Breast epithelium (tissue), 3 donors: ENCODE data around the gene CCDC92.

Source experiments
- POLR2A ChIP-seq: fragments of 450-650 bp; IDR thresholded peaks from one replicate; pipeline ENCODE4 v1.6.1; 2016; ENCODE audit warnings: antibody characterized with exemption, mild to moderate bottlenecking, moderate library complexity
- POLR2AphosphoS5 ChIP-seq, 3 donors: sonication (generic); formaldehyde crosslinking; IDR thresholded peaks; one replicate each; pipeline ENCODE4 v1.6.1; 2017; ENCODE audit warnings: antibody characterized with exemption in 3 of 3
- TF ChIP-seq, protein P1 (sequence below), 3 donors: fragments of 450-650 bp; IDR thresholded peaks; one replicate each; pipeline ENCODE4 v1.5.1; 2016 to 2017; ENCODE audit warnings: antibody characterized with exemption in 3 of 3, mild to moderate bottlenecking in 3 of 3, moderate library complexity in 3 of 3

DNA sequence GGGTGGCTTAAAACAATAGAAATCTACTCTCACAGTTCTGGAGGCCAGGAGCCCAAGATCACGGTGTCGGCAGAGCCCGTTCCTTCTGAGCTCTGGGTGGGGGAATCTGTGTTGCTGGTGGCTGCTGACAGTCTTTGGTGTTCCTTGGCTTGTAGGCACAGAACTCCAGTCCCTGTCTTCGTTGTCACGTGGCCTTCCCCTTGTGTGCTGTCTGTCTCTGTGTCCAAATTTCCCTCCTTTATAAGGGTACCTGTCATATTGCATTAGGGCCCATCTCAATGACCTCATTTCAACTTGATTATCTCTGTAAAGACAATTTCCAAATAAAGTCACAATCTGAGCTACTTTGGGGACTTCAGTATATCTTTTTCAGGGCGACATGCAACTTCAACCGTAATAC lies 81.6 kb downstream of the CCDC92 start:
- TF ChIP-seq, protein P1, sequence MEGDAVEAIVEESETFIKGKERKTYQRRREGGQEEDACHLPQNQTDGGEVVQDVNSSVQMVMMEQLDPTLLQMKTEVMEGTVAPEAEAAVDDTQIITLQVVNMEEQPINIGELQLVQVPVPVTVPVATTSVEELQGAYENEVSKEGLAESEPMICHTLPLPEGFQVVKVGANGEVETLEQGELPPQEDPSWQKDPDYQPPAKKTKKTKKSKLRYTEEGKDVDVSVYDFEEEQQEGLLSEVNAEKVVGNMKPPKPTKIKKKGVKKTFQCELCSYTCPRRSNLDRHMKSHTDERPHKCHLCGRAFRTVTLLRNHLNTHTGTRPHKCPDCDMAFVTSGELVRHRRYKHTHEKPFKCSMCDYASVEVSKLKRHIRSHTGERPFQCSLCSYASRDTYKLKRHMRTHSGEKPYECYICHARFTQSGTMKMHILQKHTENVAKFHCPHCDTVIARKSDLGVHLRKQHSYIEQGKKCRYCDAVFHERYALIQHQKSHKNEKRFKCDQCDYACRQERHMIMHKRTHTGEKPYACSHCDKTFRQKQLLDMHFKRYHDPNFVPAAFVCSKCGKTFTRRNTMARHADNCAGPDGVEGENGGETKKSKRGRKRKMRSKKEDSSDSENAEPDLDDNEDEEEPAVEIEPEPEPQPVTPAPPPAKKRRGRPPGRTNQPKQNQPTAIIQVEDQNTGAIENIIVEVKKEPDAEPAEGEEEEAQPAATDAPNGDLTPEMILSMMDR (IDR thresholded peaks at IDR 0.05) = no peak
- TF ChIP-seq POLR2A (no peak), POLR2AphosphoS5 (IDR thresholded peaks at IDR 0.05) (no peak)
